H1 (cell line): ENCODE results near the gene NGEF. TPM values are rescaled to one million over a fixed set of nuclear protein-coding genes. Genes with fewer than 3 reads are reported as not detected.

ENCODE experiments used
- CTCF ChIA-PET: fragments of 300-600 bp; sonication (Branson Sonifier 250); formaldehyde crosslinking; loops from one replicate; lab custom pipeline; 2021; ENCODE audit not compliant: partially characterized antibody; lab: Charles Lee
- POLR2A ChIA-PET: fragments of 300-600 bp; sonication (Branson Sonifier 250); formaldehyde crosslinking; loops from one replicate; lab custom pipeline; 2021; ENCODE audit warnings: inconsistent platforms; ENCODE audit not compliant: partially characterized antibody; lab: Charles Lee
- DNase-seq, 2 experiments: peaks; one replicate each; pipeline versions ENCODE4 v3.0.0 to v3.0.0-alpha.2; 2010 to 2022; ENCODE audit warnings: low spot score in 2 of 2, low read depth in 1 of 2, mixed read lengths in 1 of 2
- FAIRE-seq: peaks from 2 replicates; lab custom pipeline; 2011; peaks lifted over from hg19 to GRCh38; lab: Jason Lieb, UNC
- H2AFZ ChIP-seq: 2 replicates; pipeline ENCODE4 v1.8.1; 2012; ENCODE audit warnings: low read length, inconsistent platforms
- H2AK5ac ChIP-seq: 2 replicates; pipeline ENCODE4 v1.6.1; 2013; ENCODE audit warnings: low read depth, low read length
- H2BK120ac ChIP-seq: replicated peaks from 2 replicates; pipeline ENCODE3; 2013; ENCODE audit warnings: low read depth, low read length, inconsistent platforms
- H2BK12ac ChIP-seq: 2 replicates; pipeline ENCODE4 v1.6.1; 2013; ENCODE audit warnings: low read depth, low read length
- H2BK15ac ChIP-seq: 2 replicates; pipeline ENCODE4 v1.6.1; 2013; ENCODE audit warnings: low read length
- H2BK20ac ChIP-seq: 2 replicates; pipeline ENCODE4 v1.6.1; 2013; ENCODE audit warnings: low read length
- H2BK5ac ChIP-seq: 2 replicates; pipeline ENCODE4 v1.6.1; 2013; ENCODE audit warnings: low read depth, low read length
- H3K14ac ChIP-seq: 2 replicates; pipeline ENCODE4 v1.6.1; 2013; ENCODE audit warnings: inconsistent platforms; ENCODE audit not compliant: insufficient read length
- H3K18ac ChIP-seq: 2 replicates; pipeline ENCODE4 v1.6.1; 2013; ENCODE audit warnings: low read length; ENCODE audit errors: extremely low read depth
- H3K23ac ChIP-seq: 2 replicates; pipeline ENCODE4 v1.6.1; 2013; ENCODE audit warnings: inconsistent platforms; ENCODE audit not compliant: insufficient read length
- H3K23me2 ChIP-seq: 2 replicates; pipeline ENCODE4 v1.6.1; 2013; ENCODE audit warnings: low read depth, low read length
- H3K27ac ChIP-seq: 2 replicates; pipeline ENCODE4 v1.6.1; 2011; ENCODE audit warnings: low read depth, low read length, inconsistent platforms
- H3K27me3 ChIP-seq, 4 experiments: replicated peaks in 1 of 4; 1 replicate in 1 of 4; 2 replicates in 3 of 4; pipeline versions ENCODE4 v1.6.1 to v1.8.1; 2011 to 2013; ENCODE audit warnings: low read length in 3 of 4, mild to moderate bottlenecking in 3 of 4, inconsistent platforms in 2 of 4, mixed read lengths in 2 of 4, moderate library complexity in 1 of 4; ENCODE audit not compliant: control insufficient read depth in 3 of 4, insufficient read depth in 3 of 4; ENCODE audit errors: extremely low read depth in 1 of 4
- H3K36me3 ChIP-seq, 4 experiments: 2 replicates each; pipeline versions ENCODE4 v1.6.1 to v1.8.1; 2011 to 2013; ENCODE audit warnings: mild to moderate bottlenecking in 4 of 4, low read length in 3 of 4, moderate library complexity in 2 of 4, control low read depth in 1 of 4, inconsistent platforms in 1 of 4; ENCODE audit not compliant: insufficient read depth in 4 of 4, control insufficient read depth in 2 of 4
- H3K4ac ChIP-seq: replicated peaks from 2 replicates; pipeline ENCODE3; 2013; ENCODE audit warnings: low read length, low read depth, mixed read lengths, inconsistent platforms; ENCODE audit not compliant: insufficient read length
- H3K4me1 ChIP-seq, 4 experiments: replicated peaks in 1 of 4; 1 replicate in 1 of 4; 2 replicates in 3 of 4; pipeline versions ENCODE4 v1.6.1 to v1.8.1; 2011 to 2013; ENCODE audit warnings: low read length in 3 of 4, inconsistent platforms in 2 of 4, mixed read lengths in 1 of 4; ENCODE audit not compliant: insufficient read depth in 4 of 4, control insufficient read depth in 3 of 4
- H3K4me2 ChIP-seq, 2 experiments: 2 replicates each; pipeline versions ENCODE4 v1.6.1 to v1.8.1; 2011 to 2013; ENCODE audit warnings: low read depth in 2 of 2, low read length in 2 of 2, control low read depth in 1 of 2, inconsistent platforms in 1 of 2, mild to moderate bottlenecking in 1 of 2; ENCODE audit not compliant: insufficient read depth in 1 of 2
- H3K4me3 ChIP-seq, 4 experiments: fragments of 200-600, 300-600 bp in 1 of 4; sonication (generic), shearing (Covaris generic), sonication (Bioruptor Twin) in 1 of 4; 2 replicates each; pipeline versions ENCODE4 v1.5.1 to v1.8.1; 2011 to 2016; ENCODE audit warnings: low read length in 4 of 4, low read depth in 3 of 4, control low read depth in 2 of 4, inconsistent platforms in 2 of 4, mild to moderate bottlenecking in 2 of 4, mixed read lengths in 1 of 4, moderate library complexity in 1 of 4; ENCODE audit not compliant: insufficient read depth in 2 of 4; ENCODE audit errors: extremely low read depth in 1 of 4
- H3K56ac ChIP-seq: replicated peaks from 2 replicates; pipeline ENCODE3; 2013; ENCODE audit warnings: low read depth, mild to moderate bottlenecking, mixed read lengths, low read length, inconsistent platforms; ENCODE audit not compliant: insufficient read length
- H3K79me1 ChIP-seq: 2 replicates; pipeline ENCODE4 v1.6.1; 2013; ENCODE audit warnings: low read depth, low read length, control low read depth
- H3K79me2 ChIP-seq, 2 experiments: 2 replicates each; pipeline versions ENCODE4 v1.6.1 to v1.8.1; 2012 to 2013; ENCODE audit warnings: low read length in 2 of 2, mild to moderate bottlenecking in 2 of 2, inconsistent platforms in 1 of 2; ENCODE audit not compliant: insufficient read depth in 2 of 2, control insufficient read depth in 1 of 2
- H3K9ac ChIP-seq, 4 experiments: replicated peaks in 1 of 4; 1 replicate in 1 of 4; 2 replicates in 3 of 4; pipeline versions ENCODE4 v1.6.1 to v1.8.1; 2011 to 2013; ENCODE audit warnings: low read depth in 3 of 4, low read length in 3 of 4, control low read depth in 2 of 4, mild to moderate bottlenecking in 2 of 4, moderate library complexity in 2 of 4, inconsistent platforms in 1 of 4; ENCODE audit errors: extremely low read depth in 1 of 4
- H3K9me3 ChIP-seq, 2 experiments: 2 replicates each; pipeline versions ENCODE4 v1.6.1 to v1.8.1; 2012 to 2013; ENCODE audit warnings: mild to moderate bottlenecking in 2 of 2, moderate library complexity in 2 of 2, control low read depth in 1 of 2, inconsistent platforms in 1 of 2, low read depth in 1 of 2, low read length in 1 of 2, mixed read lengths in 1 of 2; ENCODE audit not compliant: insufficient read depth in 2 of 2
- H4K20me1 ChIP-seq, 2 experiments: replicated peaks in 1 of 2; 2 replicates each; pipeline versions ENCODE3 to v1.8.1; 2011 to 2013; ENCODE audit warnings: inconsistent platforms in 2 of 2, low read length in 2 of 2, mild to moderate bottlenecking in 1 of 2; ENCODE audit not compliant: insufficient read depth in 2 of 2, control insufficient read depth in 1 of 2
- H4K5ac ChIP-seq: 2 replicates; pipeline ENCODE4 v1.6.1; 2013; ENCODE audit warnings: low read length, low read depth, mixed read lengths, inconsistent platforms; ENCODE audit not compliant: insufficient read length
- H4K8ac ChIP-seq: 2 replicates; pipeline ENCODE4 v1.8.0; 2013; ENCODE audit warnings: mild to moderate bottlenecking, moderate library complexity, low read length, inconsistent platforms; ENCODE audit not compliant: insufficient read depth; ENCODE audit errors: extremely low read depth
- H4K91ac ChIP-seq: replicated peaks from 2 replicates; pipeline ENCODE3; 2013; ENCODE audit warnings: low read length, mixed read lengths, inconsistent platforms; ENCODE audit not compliant: insufficient read length
- ASH2L ChIP-seq: fragments of 200-600, 300-600 bp; sonication (generic); IDR thresholded peaks from one replicate; pipeline ENCODE4 v1.7.1; 2017; ENCODE audit warnings: low read length
- ATF2 ChIP-seq: IDR thresholded peaks from 2 replicates; pipeline ENCODE4 v1.6.1; 2012; ENCODE audit warnings: low read length, inconsistent platforms
- ATF3 ChIP-seq: IDR thresholded peaks from 2 replicates; pipeline ENCODE4 v1.6.1; 2011; ENCODE audit warnings: low read depth, mild to moderate bottlenecking, low read length; ENCODE audit not compliant: insufficient read depth
- CEBPB ChIP-seq: IDR thresholded peaks from 2 replicates; pipeline ENCODE4 v1.6.1; 2012; ENCODE audit warnings: low read depth, low read length
- KDM5A ChIP-seq: fragments of 200-600 bp; IDR thresholded peaks from 2 replicates; pipeline ENCODE4 v1.7.1; 2012; ENCODE audit warnings: mild to moderate bottlenecking, low read length, inconsistent platforms, mixed read lengths
- POLR2AphosphoS5 ChIP-seq: IDR thresholded peaks from 2 replicates; pipeline ENCODE4 v1.6.1; 2011; ENCODE audit warnings: low read depth, low read length
- RXRA ChIP-seq: IDR thresholded peaks from 2 replicates; pipeline ENCODE4 v1.6.1; 2011; ENCODE audit warnings: low read depth, mild to moderate bottlenecking, low read length, moderate library complexity; ENCODE audit not compliant: insufficient read depth
- SIN3A ChIP-seq, 2 experiments: IDR thresholded peaks in 1 of 2; conservative IDR thresholded peaks in 1 of 2; 2 replicates each; pipeline ENCODE4 v1.6.1; 2011 to 2012; ENCODE audit warnings: low read length in 2 of 2, improper control_type of control experiment in 1 of 2, low read depth in 1 of 2, mild to moderate bottlenecking in 1 of 2
- SIX5 ChIP-seq: IDR thresholded peaks from 2 replicates; pipeline ENCODE4 v1.6.1; 2011; ENCODE audit warnings: mild to moderate bottlenecking, low read depth, low read length
- SP2 ChIP-seq: IDR thresholded peaks from 2 replicates; pipeline ENCODE4 v1.6.1; 2012; ENCODE audit warnings: mild to moderate bottlenecking, low read length, inconsistent platforms
- SP4 ChIP-seq: IDR thresholded peaks from 2 replicates; pipeline ENCODE4 v1.6.1; 2012; ENCODE audit warnings: low read length, inconsistent platforms
- SRF ChIP-seq: IDR thresholded peaks from 2 replicates; pipeline ENCODE4 v1.6.1; 2011; ENCODE audit warnings: mild to moderate bottlenecking, low read depth, low read length, moderate library complexity
- TAF1 ChIP-seq: IDR thresholded peaks from 2 replicates; pipeline ENCODE4 v1.6.1; 2011; ENCODE audit warnings: mild to moderate bottlenecking, low read depth, low read length
- YY1 ChIP-seq: IDR thresholded peaks from 2 replicates; pipeline ENCODE4 v1.6.1; 2011; ENCODE audit warnings: low read depth, mild to moderate bottlenecking, low read length
- WGBS, 2 experiments: shearing (Covaris generic) in 1 of 2; methylation state at CpG; one replicate each; pipeline versions ENCODE4 v1.1.6 to v1.1.7; 2013 to 2015; ENCODE audit warnings: low lambda C conversion rate in 2 of 2, mixed read lengths in 2 of 2, inconsistent platforms in 1 of 2, low coverage in 1 of 2, missing lambda C conversion rate in 1 of 2; ENCODE audit not compliant: insufficient replicate concordance in 2 of 2, insufficient coverage in 1 of 2, insufficient read length in 1 of 2; ENCODE audit errors: extremely low coverage in 1 of 2, missing lambda C conversion rate in 1 of 2; 5-methylcytosine and 5-hydroxymethylcytosine counted together
- polyA plus RNA-seq, 7 experiments: library from polyadenylated mRNA; depleted of rRNA in 3 of 7; stranded (reverse) in 5 of 7; unstranded in 2 of 7; fragments of >200 nt in 5 of 7; fragments of 200-250 nt in 2 of 7; gene quantifications; 1 replicate in 5 of 7; 2 replicates in 1 of 7; 4 replicates in 1 of 7; pipeline versions ENCODE4 v1.2.1 to v1.2.3, GENCODE V29; 2011 to 2013; ENCODE audit warnings: missing spikeins in 2 of 7, mixed read lengths in 2 of 7
- total RNA-seq: library from RNA; stranded (reverse); fragmentation: NEBNext Ultra II Directional; extraction: Animal tissue kit (Norgen Biotek cat#: 25700); gene quantifications from 2 replicates; pipeline ENCODE4 v1.2.1, GENCODE V29; 2021

NGEF gene
- total and polyA plus RNA-seq, 2 of the 8 experiments (the other 6 are each of a cell fraction or from before 2014, with no cell fraction given), result 2.7 to 3.2 TPM

GRCh38 chr2:232941400-232941799, 71.7 kb downstream of the NGEF start:
- H2BK15ac ChIP-seq, result no peak overlapping the region
- H3K4me2 ChIP-seq, result no peak overlapping the region
- ChIA-PET CTCF (interaction anchor here (0.7 kb wide), 1 partner anchor 10 kb away, joined by 4 read pairs; no protein-coding TSS in a partner anchor), POLR2A (no interaction called here)
- H3K4me3 ChIP-seq, result no peak overlapping the region
- no peaks in the 10 kb centered on the region for H4K20me1 ChIP-seq
- H2BK120ac ChIP-seq, result no peak overlapping the region
- H3K23ac ChIP-seq, result no peak overlapping the region
- H2AFZ ChIP-seq, result no peak overlapping the region
- H3K9me3 ChIP-seq, result no peaks in the 10 kb centered on the region
- no peak overlapping the region for H2BK5ac ChIP-seq
- H3K4ac ChIP-seq, result no peak overlapping the region
- H3K56ac ChIP-seq, result no peak overlapping the region
- H3K9ac ChIP-seq, result no peak overlapping the region
- no peak overlapping the region for H4K91ac ChIP-seq
- no peaks in the 10 kb centered on the region for H3K36me3 ChIP-seq
- H3K23me2 ChIP-seq, result no peaks in the 10 kb centered on the region
- no peak overlapping the region for H3K27ac ChIP-seq
- H2BK12ac ChIP-seq, result no peak overlapping the region
- no peak overlapping the region for H4K8ac ChIP-seq
- WGBS, 2 experiments, result 89% methylated on average over 8 of the region's 8 CpGs; no CpG with 5 or more reads in 1 of the 2 experiments
- H3K18ac ChIP-seq, result no peak overlapping the region
- no peaks in the 10 kb centered on the region for H3K79me2 ChIP-seq
- H3K27me3 ChIP-seq, result no peaks in the 10 kb centered on the region
- H3K14ac ChIP-seq, result no peak overlapping the region
- H4K5ac ChIP-seq, result no peak overlapping the region
- H2BK20ac ChIP-seq, result no peak overlapping the region
- FAIRE-seq (no peak), DNase-seq (no peak)
- no peak overlapping the region for H2AK5ac ChIP-seq
- H3K4me1 ChIP-seq, result no peaks in the 10 kb centered on the region
- H3K79me1 ChIP-seq, result no peaks in the 10 kb centered on the region
- no peak for TF ChIP-seq SP4
- no peak for TF ChIP-seq SP2
- no peak for TF ChIP-seq SIX5
- TF ChIP-seq POLR2AphosphoS5, result no peak
- no peak for TF ChIP-seq ASH2L
- no peak for TF ChIP-seq ATF3
- TF ChIP-seq SIN3A (conservative IDR thresholded peaks at IDR 0.05 in 1 of 2, IDR thresholded peaks at IDR 0.05 in 1 of 2; ENCODE audit: low read depth in 1 of 2, low read length in 2 of 2), result no peak
- no peak for TF ChIP-seq CEBPB
- TF ChIP-seq RXRA, result no peak
- TF ChIP-seq KDM5A, result no peak
- TF ChIP-seq ATF2, result no peak
- TF ChIP-seq SRF, result no peak
- no peak for TF ChIP-seq TAF1
- TF ChIP-seq YY1, result no peak
